Measurements from ENCODE around the gene DCT. TPM values are rescaled to one million over a fixed set of nuclear protein-coding genes. Genes with fewer than 3 reads are reported as not detected.
"Not testable (repeated sequence)": the region's sequence is repeated elsewhere in the genome, so short reads cannot be mapped to it uniquely, and the experiment has no call there.

DCT gene
- 0.06 TPM in 1 of 2 replicates, not detected in the other for total RNA-seq (2014; rRNA removed; shearing (Covaris generic))

DNA sequence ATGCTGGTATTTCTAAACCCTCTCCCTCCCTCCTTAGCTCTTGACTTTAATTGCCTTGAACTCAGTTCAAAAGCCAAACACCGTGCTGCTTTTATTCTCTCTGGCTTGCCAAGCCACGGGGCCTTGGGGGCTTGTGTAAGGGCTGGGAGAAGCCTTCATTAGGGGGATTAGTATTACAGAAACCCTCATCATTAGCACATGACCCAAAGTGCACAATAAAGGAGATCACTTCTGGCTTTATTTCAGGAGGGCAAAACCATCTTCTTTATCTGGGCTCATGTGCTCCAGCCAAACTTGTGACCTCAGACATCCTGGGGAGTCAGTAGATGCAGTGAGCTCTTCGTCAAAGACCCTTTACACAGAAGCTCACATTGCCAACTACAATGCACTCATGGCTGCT, at the start of gene DCT:
Gene DCT (minus strand): TSS at position 67 of the 400 bp plus-strand sequence. CDS start 427 bp downstream, outside the sequence.
- Histone ChIP-seq H3K4me1 (no peaks in the 10 kb centered on the region), H3K4me3 (no peak within 1 kb of the TSS), H3K27ac (no peak within 1 kb of the TSS), H3K9me3 (replicated peaks) (no peaks in the 10 kb centered on the region), H3K27me3 (no peaks in the 10 kb centered on the region), H3K36me3 (no peaks in the 10 kb centered on the region)
- no peak for DNase-seq

DNA sequence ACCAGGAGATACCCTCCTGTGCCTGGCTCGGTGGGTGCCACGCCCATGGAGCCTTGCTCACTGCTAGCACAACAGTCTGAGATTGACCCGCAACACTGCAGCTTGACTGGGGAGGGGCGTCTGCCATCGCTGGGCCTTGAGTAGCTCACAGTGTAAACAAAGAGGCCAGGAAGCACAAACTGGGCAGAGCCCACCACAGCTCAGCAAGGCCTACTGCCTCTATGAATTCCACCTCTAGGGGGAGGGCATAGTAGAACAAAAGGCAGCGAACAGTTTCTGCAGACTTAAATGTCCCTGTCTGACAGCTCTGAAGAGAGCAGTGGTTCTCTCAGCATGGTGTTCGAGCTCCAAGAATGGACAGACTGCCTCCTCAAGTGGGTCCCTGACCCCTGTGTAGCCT, 47.5 kb upstream of the DCT start:
- H3K36me3 ChIP-seq; H3K9me3 ChIP-seq (replicated peaks); H3K4me1 ChIP-seq; DNase-seq; H3K4me3 ChIP-seq; H3K27me3 ChIP-seq; H3K27ac ChIP-seq: not testable (repeated sequence)

DNA sequence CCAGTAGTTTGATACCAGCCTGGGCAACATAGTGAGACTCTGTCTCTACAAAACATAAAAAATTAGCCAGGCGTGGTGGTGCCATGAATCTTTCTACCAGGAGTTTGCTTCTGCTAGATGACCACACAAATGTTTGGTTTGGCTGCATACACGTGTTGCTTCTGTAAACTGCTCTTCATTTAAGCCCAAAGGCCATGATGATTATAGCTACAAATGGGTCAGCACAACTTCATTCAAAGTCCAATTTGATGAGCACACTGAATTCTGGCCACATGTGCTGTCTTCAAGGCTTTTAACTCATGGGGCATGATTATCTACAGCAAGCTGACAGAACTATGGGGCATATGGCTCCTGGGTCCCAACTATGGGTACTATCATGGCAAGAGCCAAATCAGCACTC, 46.3 kb upstream of the DCT start:
- no peaks in the 10 kb centered on the region for H3K4me1 ChIP-seq
- DNase-seq: no peak

DNA sequence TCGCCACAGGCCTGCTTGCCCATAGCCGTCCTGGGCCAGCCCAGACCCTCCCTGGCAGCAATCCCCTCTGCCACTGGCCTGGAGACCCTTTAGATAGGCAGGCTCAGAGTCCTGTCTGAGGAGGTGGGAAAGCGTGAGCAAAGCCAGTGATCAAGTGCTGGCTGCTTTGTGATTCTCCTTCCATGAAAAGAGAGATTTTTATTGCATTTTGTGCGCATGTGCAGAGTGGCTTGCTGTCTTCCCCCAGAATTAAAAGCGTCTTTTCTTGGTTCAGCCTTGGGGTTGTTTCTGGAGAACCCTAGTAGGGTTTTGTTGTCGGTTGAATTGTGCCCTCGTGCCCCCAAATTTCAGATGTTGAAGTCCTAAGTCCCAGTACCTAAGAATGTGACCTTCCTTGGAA, 44.9 kb upstream of the DCT start:
- Histone ChIP-seq H3K4me1 (no peaks in the 10 kb centered on the region), H3K36me3 (no peaks in the 10 kb centered on the region), H3K4me3 (no peak overlapping the region), H3K9me3 (replicated peaks) (no peaks in the 10 kb centered on the region), H3K27me3 (no peaks in the 10 kb centered on the region), H3K27ac (no peak overlapping the region)
- no peak for DNase-seq

More for the DNA sequence above, 46.3 kb upstream of the DCT start:
- H3K9me3 ChIP-seq (replicated peaks): no peaks in the 10 kb centered on the region
- H3K27ac ChIP-seq: no peak overlapping the region
- H3K27me3 ChIP-seq: no peaks in the 10 kb centered on the region
- no peaks in the 10 kb centered on the region for H3K36me3 ChIP-seq
- H3K4me3 ChIP-seq: no peak overlapping the region

DNA sequence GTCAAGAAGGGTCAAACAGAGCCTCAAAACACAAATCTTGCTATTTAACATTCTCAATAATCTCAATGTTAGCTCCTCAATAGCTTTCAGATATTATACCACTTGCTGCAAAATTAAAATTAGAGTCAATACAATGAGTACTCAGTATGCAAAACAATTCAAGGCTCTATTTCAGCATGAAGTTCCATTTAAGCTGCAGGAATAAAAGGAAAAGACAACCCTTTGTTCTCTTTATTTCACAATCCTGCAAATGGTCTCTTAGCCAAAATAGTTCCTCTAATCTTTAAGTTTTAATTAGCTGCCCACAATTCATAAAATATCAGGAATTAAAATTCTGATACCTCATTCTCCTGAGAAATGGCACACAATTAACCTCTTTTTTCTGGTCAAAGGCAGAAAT, 40.5 kb upstream of the DCT start:
- DNase-seq: no peak
- no peak overlapping the region for H3K4me3 ChIP-seq
- no peaks in the 10 kb centered on the region for H3K27me3 ChIP-seq
- H3K4me1 ChIP-seq: no peaks in the 10 kb centered on the region
- no peak overlapping the region for H3K27ac ChIP-seq
- no peaks in the 10 kb centered on the region for H3K9me3 ChIP-seq (replicated peaks)
- H3K36me3 ChIP-seq: no peaks in the 10 kb centered on the region

DNA sequence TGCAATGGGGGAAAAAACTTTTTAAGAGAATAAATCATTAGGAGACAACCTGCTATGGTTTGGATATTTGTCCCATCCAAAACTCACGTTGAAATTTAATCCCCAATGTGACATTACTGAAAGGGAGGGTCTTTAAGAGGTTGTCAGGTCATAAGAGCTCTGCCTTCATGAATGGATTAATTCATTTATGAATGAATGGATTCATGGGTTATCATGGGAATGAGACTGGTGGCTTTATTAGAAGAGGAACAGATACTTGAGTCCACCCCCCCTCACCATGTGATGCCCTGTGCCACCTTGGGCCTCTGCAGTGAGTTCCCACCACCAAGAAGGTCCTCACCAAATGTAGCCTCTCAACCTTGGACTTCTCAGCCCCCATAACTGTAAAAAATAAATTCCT, 37.0 kb upstream of the DCT start:
- H3K27ac ChIP-seq: no peak overlapping the region

DNA sequence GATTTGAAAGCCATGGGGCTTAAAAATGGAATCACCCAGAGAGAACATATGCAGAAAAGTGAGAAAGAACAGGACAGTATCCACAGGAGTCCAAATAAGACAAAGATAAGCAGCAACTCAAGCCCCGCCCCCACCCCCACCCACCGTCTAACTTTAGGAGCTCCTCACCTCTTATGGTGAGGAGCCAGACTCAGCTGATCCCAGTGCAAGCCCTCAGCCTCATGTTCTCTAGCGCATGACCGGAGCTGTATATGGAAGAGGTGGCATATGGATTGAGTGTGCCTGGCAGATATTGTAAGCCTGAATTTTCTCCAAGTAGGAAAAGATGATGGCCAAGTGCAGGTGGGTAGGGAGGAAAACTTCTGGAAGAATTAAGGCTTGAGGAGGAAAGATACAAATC, 36.4 kb upstream of the DCT start:
- H3K27ac ChIP-seq: no peak overlapping the region
- no peaks in the 10 kb centered on the region for H3K27me3 ChIP-seq
- H3K36me3 ChIP-seq: no peaks in the 10 kb centered on the region
- H3K9me3 ChIP-seq (replicated peaks): no peaks in the 10 kb centered on the region
- DNase-seq: no peak
- H3K4me3 ChIP-seq: no peak overlapping the region
- H3K4me1 ChIP-seq: no peaks in the 10 kb centered on the region

More for the DNA sequence above, 37.0 kb upstream of the DCT start:
- DNase-seq: no peak
- Histone ChIP-seq H3K9me3 (replicated peaks) (no peaks in the 10 kb centered on the region), H3K4me1 (no peaks in the 10 kb centered on the region), H3K4me3 (no peak overlapping the region), H3K36me3 (no peaks in the 10 kb centered on the region), H3K27me3 (no peaks in the 10 kb centered on the region)

DNA sequence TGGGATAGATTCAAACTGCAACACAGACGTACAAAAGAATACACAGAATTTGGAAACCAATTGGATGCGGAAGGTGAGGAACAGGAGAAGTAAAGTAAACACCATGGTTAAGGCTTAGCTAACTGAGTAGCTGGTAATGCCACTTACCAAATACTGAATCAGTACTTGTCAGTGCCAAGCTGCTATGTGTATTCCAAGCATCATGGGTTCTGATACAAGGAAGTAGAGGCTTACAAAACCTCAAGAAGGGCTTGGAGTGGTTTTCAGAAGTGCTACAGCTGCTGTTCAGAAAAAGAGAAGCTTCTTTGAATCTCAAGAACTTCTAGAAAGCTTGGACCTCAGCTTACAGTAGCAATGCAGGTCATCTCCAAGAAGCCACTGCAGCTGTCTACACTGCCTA, 35.9 kb upstream of the DCT start:
- no peaks in the 10 kb centered on the region for H3K27me3 ChIP-seq
- no peak for DNase-seq

DNA sequence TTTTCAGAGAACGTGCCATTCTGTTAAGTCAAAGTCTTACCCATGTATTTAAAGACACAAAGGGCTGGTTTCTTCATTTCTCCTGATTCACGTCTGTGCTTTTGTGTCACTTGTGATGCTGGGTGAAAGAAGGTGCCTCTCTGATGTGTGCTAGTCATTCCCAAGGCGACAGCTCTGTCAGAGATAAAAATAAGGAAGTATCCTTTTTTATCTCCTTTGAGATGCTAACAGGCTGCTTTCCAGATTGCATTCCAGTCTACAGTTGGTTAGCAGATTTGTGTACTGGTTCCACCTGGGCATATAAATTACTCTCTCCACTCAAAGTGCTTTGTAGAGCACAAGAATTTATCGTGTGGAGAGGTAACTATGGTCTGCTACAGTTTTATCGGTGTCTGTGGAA, 33.5 kb upstream of the DCT start:
- Histone ChIP-seq H3K9me3 (replicated peaks) (no peaks in the 10 kb centered on the region), H3K27me3 (no peaks in the 10 kb centered on the region), H3K4me1 (no peaks in the 10 kb centered on the region), H3K4me3 (no peak overlapping the region), H3K36me3 (no peaks in the 10 kb centered on the region), H3K27ac (no peak overlapping the region)
- no peak for DNase-seq

More for the DNA sequence above, 35.9 kb upstream of the DCT start:
- Histone ChIP-seq H3K27ac (no peak overlapping the region), H3K9me3 (replicated peaks) (no peaks in the 10 kb centered on the region), H3K36me3 (no peaks in the 10 kb centered on the region), H3K4me3 (no peak overlapping the region), H3K4me1 (no peaks in the 10 kb centered on the region)

DNA sequence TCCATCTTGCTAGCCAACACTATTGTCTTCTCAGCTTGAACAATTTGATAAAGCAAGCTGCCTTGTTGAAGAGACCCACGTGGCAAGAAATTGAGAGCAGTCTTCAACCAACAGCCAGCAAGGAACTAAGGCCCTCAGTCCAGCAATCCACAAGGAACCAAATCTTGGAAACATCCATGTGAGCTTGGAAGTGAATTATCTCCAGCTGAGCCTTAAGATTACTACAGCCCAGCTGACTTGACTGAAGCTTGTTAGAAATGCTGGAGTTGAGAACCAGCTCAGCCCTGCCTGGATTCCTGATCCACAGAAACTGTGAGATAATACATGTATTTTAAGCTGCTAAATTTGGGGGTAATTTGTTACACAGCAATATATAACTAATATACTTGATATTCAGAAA, 26.2 kb upstream of the DCT start:
- no peaks in the 10 kb centered on the region for H3K9me3 ChIP-seq (replicated peaks)
- H3K4me3 ChIP-seq: no peak overlapping the region
- H3K36me3 ChIP-seq: no peaks in the 10 kb centered on the region
- no peak for DNase-seq
- H3K27me3 ChIP-seq: no peaks in the 10 kb centered on the region
- no peaks in the 10 kb centered on the region for H3K4me1 ChIP-seq
- H3K27ac ChIP-seq: no peak overlapping the region

DNA sequence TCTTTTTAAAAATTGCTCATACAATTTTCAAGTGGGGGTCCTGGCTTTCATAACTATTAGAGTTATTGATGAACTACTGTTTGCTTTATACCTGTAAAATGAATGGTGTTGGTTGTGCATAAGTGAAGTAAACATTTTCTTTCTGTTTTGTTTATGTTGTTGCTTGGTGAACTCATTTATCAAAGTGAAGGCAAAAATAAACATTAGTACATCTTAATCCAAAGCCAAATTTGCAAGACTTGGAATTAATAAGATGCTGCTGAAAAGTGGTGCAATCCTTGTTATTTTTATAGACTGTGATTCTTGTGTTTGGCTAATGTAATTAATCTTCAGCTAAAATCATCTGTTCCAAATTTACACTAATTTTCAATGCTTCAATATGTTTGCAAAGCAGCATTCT, 24.4 kb upstream of the DCT start:
- DNase-seq: no peak
- Histone ChIP-seq H3K27me3 (no peaks in the 10 kb centered on the region), H3K4me3 (no peak overlapping the region), H3K36me3 (no peaks in the 10 kb centered on the region), H3K27ac (no peak overlapping the region), H3K4me1 (no peaks in the 10 kb centered on the region), H3K9me3 (replicated peaks) (no peaks in the 10 kb centered on the region)

DNA sequence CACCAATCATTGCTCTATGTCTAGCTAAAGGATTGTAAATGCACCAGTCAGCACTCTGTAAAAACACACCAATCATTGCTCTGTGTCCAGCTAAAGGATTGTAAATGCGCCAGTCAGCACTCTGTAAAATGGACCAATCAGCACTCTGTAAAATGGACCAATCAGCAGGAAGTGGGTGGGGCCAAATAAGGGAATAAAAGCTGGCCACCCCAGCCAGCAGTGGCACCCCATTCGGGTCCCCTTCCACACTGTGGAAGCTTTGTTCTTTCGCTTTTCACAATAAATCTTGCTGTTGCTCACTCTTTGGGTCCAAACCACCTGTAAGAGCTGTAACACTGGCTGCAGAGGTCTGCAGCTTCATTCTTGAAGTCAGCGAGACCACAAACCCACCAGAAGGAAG, 19.3 kb upstream of the DCT start:
- not testable (repeated sequence) for H3K4me1 ChIP-seq; H3K9me3 ChIP-seq (replicated peaks); DNase-seq; H3K36me3 ChIP-seq; H3K27me3 ChIP-seq; H3K27ac ChIP-seq; H3K4me3 ChIP-seq

DNA sequence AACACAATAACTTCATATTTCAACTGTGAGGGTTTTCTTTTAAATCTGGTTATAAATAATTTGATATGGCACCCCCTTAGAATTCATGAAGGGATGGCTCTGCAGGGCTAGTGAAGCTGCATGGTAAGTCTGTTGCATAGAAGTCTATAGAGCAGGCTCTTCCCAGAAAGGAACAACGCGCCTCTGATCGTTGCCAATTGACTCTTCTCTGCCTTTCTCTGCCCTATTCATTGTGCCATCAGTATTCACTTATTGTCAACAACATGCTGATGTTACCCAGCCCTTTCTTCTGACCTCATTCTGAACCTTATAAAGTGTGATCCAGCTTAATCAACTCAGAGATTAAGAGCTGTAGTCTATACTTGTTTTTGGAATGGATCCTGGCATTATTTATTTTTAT, 16.3 kb upstream of the DCT start:
- H3K4me1 ChIP-seq: no peaks in the 10 kb centered on the region
- H3K9me3 ChIP-seq (replicated peaks): no peaks in the 10 kb centered on the region
- no peak for DNase-seq
- no peaks in the 10 kb centered on the region for H3K27me3 ChIP-seq
- H3K4me3 ChIP-seq: no peak overlapping the region
- H3K27ac ChIP-seq: no peak overlapping the region
- no peaks in the 10 kb centered on the region for H3K36me3 ChIP-seq

DNA sequence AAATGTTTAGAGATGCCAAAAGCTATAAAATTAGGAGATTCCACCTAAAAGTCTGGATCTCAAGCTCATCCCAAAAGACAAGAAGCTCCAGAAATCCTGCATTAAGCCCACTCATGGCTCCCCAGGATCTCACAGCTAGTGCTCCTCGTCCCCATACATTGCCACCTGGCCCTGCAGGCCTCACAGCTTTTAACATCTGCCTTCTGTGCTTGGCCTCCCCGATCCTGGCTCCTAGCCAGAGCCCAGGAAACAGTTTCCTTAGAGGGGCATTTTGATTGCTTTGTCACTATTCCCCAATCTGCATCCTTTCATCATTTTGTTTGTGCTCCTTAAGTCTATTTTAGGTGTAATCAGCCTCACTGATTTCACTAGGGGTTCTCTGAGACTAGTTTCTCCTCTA, 14.5 kb upstream of the DCT start:
- H3K27ac ChIP-seq: no peak overlapping the region
- no peaks in the 10 kb centered on the region for H3K4me1 ChIP-seq
- H3K4me3 ChIP-seq: no peak overlapping the region
- H3K27me3 ChIP-seq: no peaks in the 10 kb centered on the region
- peak in 1 of 2 experiments; percentile 42 for DNase-seq
- no peaks in the 10 kb centered on the region for H3K9me3 ChIP-seq (replicated peaks)
- no peaks in the 10 kb centered on the region for H3K36me3 ChIP-seq

DNA sequence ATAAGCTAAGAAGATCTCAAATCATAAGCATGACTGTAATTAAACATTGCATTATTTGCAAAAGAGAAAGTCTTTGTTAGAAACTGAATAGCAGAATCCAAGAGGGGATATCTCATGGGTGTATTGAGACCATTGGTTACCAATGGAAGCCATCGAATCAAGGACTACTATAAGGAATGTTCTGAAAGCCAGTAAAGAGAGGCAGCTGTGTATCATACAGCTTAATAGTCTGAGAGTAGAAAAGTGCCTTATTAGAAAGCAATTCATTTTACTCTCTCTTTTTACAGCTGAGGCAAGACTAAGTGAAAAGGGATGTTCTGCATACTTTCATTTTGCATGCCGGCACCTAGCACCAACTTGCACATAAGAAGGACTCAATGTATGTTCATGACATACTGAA, 7.6 kb upstream of the DCT start:
- Histone ChIP-seq H3K36me3 (no peaks in the 10 kb centered on the region), H3K27me3 (no peaks in the 10 kb centered on the region), H3K27ac (no peak overlapping the region), H3K4me1 (no peaks in the 10 kb centered on the region), H3K4me3 (no peak overlapping the region), H3K9me3 (replicated peaks) (no peaks in the 10 kb centered on the region)
- DNase-seq: no peak

DNA sequence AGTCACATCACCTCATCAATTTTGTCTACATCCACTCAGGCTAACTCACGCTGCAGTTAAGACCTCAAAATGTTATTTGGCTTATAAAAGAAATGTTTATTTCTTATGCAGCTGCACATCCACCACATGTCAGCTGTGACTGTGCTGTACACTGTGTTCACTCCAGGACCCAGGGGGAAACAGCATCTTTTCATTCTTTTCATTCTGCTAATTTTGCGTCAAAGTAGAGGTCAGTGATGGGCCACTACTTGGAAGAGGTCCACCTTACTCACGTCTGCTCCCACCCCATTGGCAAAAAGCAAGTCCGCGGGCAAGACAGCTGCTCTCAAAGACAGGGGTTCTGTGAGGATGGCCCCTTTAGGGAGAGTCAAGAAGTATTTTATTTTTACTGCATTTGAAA, 4.5 kb upstream of the DCT start:
- Histone ChIP-seq H3K36me3 (no peaks in the 10 kb centered on the region), H3K4me3 (no peak overlapping the region), H3K4me1 (no peaks in the 10 kb centered on the region), H3K27me3 (no peaks in the 10 kb centered on the region), H3K27ac (no peak overlapping the region), H3K9me3 (replicated peaks) (no peaks in the 10 kb centered on the region)
- DNase-seq: no peak

DNA sequence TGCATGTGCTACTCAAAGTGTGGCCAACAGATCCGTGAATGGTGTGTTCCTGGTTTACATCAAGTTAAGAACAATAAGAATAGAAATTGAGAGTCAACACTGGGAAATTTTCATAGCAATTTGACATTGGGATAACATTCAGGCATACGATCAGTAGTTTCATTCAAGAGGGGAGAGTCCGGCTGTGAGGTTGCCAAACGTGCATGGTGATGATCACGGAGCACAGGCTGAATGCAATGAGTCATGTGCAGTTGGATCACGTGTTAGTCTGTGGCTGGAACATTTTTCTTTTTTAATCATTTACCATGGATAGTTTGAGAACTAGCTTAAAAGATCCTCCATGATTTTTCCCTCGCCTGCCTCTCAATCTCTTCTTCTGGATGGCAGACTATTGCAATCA, 2.5 kb upstream of the DCT start:
- Histone ChIP-seq H3K4me1 (no peaks in the 10 kb centered on the region), H3K9me3 (replicated peaks) (no peaks in the 10 kb centered on the region), H3K27me3 (no peaks in the 10 kb centered on the region), H3K27ac (no peak overlapping the region), H3K4me3 (no peak overlapping the region), H3K36me3 (no peaks in the 10 kb centered on the region)
- no peak for DNase-seq

Measured in SJCRH30 (cell line).